ENCODE results near the gene SARM1. TPM values are rescaled to one million over a fixed set of nuclear protein-coding genes. Genes with fewer than 3 reads are reported as not detected.
"Not testable (repeated sequence)": the region's sequence is repeated elsewhere in the genome, so short reads cannot be mapped to it uniquely, and the experiment has no call there.

SARM1 gene
- total RNA-seq, 1 experiment from 2014 or later = 32.8 TPM

DNA sequence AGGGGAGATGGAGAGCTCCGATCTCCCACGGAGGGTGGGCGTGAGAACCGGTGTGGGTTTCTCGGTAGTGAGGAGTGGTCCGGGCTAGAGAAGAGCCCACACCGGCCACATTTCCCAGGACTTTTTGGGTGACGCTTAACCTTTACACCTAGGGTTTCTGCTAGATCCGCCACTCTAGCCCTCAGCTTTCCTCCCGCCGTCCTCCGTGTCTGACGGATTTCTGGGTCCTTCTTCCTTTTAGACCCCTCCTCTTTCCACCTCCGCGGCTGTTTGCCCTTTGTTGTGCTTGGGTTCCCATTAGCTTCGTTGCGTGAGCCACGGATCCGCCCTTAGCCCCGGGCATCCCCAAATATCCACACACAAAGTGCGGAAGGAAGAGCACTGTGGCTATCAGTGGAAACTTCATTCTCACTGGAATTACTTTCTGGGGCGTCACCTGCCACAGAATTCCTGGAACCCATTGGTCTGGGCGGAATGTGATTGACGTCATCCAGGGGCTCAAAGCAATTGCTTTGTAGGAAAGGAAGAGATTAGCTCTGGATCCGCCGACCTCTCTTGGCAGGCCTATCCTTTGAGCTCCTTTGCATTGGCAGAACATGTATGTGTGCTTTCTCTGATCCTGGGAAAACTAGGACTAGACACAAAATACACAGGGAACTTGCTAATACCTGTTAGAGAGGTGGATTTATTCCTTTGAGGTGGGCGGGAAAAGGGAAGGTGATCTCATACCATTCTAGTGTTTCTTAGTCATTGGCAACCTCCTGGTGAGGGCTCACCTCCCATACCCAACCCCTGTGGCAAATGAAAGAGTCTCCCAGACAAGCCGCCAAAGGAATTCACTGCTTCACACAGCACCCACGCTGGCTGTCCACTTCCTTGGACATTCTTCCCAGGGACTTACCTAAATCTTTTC, 35.3 kb upstream of the SARM1 start:
- no peaks in the 10 kb centered on the region for H3K9me3 ChIP-seq
- intact Hi-C loops (cut with micrococcal nuclease; ENCODE audit: unreplicated experiment) = loop anchor here (1.0 to 10.0 kb wide), 7 partner anchors 16 to 294 kb away; partner anchors contain the start of genes ALDOC, NLK, PIGS and POLDIP2
- peaks cover 27% of the 10 kb centered on the region for H3K4me1 ChIP-seq
- ChIA-PET CTCF (interaction anchor here (0.6 to 3.0 kb wide), 32 partner anchors 8 to 534 kb away, joined by 3 to 44 read pairs (median 5); partner anchors contain the start of genes PIGS, POLDIP2, SARM1 and TMEM97), POLR2A (interaction anchor here (0.5 to 3.0 kb wide), 40 partner anchors 8 to 627 kb away, joined by 3 to 139 read pairs (median 6); partner anchors contain the start of genes ALDOC, PHF12, POLDIP2 and RPL23A)
- TSS peak; percentile 48 for BruUV-seq (replicated peaks)
- TF ChIP-seq, protein P1, sequence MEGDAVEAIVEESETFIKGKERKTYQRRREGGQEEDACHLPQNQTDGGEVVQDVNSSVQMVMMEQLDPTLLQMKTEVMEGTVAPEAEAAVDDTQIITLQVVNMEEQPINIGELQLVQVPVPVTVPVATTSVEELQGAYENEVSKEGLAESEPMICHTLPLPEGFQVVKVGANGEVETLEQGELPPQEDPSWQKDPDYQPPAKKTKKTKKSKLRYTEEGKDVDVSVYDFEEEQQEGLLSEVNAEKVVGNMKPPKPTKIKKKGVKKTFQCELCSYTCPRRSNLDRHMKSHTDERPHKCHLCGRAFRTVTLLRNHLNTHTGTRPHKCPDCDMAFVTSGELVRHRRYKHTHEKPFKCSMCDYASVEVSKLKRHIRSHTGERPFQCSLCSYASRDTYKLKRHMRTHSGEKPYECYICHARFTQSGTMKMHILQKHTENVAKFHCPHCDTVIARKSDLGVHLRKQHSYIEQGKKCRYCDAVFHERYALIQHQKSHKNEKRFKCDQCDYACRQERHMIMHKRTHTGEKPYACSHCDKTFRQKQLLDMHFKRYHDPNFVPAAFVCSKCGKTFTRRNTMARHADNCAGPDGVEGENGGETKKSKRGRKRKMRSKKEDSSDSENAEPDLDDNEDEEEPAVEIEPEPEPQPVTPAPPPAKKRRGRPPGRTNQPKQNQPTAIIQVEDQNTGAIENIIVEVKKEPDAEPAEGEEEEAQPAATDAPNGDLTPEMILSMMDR (IDR thresholded peaks at IDR 0.05; ENCODE audit: insufficient read depth in 1 of 2, low read depth in 1 of 2, low read length in 1 of 2, severe bottlenecking in 1 of 2, unreplicated experiment in 1 of 2) = no peak
- Mint-ChIP-seq H3K4me1 (ENCODE audit: low read depth, unreplicated experiment) (peaks cover 33% of the 10 kb centered on the region), H3K9me3 (ENCODE audit: unreplicated experiment) (no peaks in the 10 kb centered on the region), H3K36me3 (ENCODE audit: insufficient read depth, unreplicated experiment) (peaks cover 77% of the 10 kb centered on the region), H3K27ac (ENCODE audit: unreplicated experiment) (peak overlapping the region; percentile 98), H3K4me3 (ENCODE audit: unreplicated experiment) (peak overlapping the region; percentile 97), H3K27me3 (ENCODE audit: insufficient read depth, unreplicated experiment) (no peaks in the 10 kb centered on the region)
- no peaks in the 10 kb centered on the region for H3K27me3 ChIP-seq (replicated peaks; ENCODE audit: control insufficient read depth, insufficient read depth, low read length)
- peak; percentile 94 to 97 for DNase-seq
- peaks cover 8% of the 10 kb centered on the region for H3K36me3 ChIP-seq (ENCODE audit: control insufficient read depth, insufficient read depth, low read length)
- peak overlapping the region; percentile 74 for H3K4me3 ChIP-seq (ENCODE audit: low read depth, low read length)

DNA sequence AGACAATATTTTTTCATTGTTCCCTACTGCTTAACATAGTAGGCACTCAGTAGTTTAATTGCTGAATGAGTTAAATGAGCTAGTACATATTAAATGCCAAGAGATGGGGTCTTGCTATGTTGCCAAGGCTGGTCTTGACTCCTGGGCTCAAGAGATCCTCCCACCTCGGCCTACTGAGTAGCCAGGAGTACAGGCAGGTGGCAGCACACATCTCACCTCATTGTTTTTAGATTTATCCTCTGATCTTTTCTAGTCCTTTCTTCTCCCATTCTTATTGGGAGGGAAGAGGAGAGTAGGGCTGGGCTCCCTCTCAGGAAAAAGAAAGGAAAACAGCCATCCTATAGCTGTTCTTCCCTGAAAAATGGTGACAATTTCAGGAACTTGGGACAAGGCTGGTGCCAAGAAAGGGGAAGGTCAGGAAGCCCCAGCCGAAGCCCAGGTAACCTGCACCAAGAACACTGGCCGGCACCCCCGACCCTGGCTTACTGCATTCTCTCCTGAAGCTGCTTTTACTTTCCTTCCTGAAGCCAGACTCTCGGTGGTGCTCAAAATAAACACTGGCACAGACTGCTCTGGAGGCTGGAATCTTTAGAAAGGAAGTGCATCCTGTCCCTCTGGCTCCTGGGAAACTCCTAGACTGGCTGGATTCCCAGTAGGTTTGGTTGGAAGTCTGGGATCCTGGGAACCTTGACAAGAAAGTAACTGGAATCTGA, 33.3 kb upstream of the SARM1 start:
- CTCF ChIA-PET = no interaction called here
- peaks cover 21% of the 10 kb centered on the region for H3K4me1 ChIP-seq
- no peak for DNase-seq
- H3K27me3 ChIP-seq (replicated peaks; ENCODE audit: control insufficient read depth, insufficient read depth, low read length) = no peaks in the 10 kb centered on the region
- intact Hi-C loops (cut with micrococcal nuclease; ENCODE audit: unreplicated experiment) = loop anchor here (5.0 to 10.0 kb wide), 2 partner anchors 237 to 296 kb away; partner anchors contain the start of genes ALDOC, NLK and PIGS
- Mint-ChIP-seq H3K36me3 (ENCODE audit: insufficient read depth, unreplicated experiment) (peaks cover 83% of the 10 kb centered on the region), H3K4me1 (ENCODE audit: low read depth, unreplicated experiment) (peaks cover 27% of the 10 kb centered on the region), H3K4me3 (ENCODE audit: unreplicated experiment) (peak overlapping the region; percentile 97), H3K27ac (ENCODE audit: unreplicated experiment) (peak overlapping the region; percentile 98), H3K9me3 (ENCODE audit: unreplicated experiment) (no peaks in the 10 kb centered on the region), H3K27me3 (ENCODE audit: insufficient read depth, unreplicated experiment) (no peaks in the 10 kb centered on the region)
- no peaks in the 10 kb centered on the region for H3K9me3 ChIP-seq
- peaks cover 12% of the 10 kb centered on the region for H3K36me3 ChIP-seq (ENCODE audit: control insufficient read depth, insufficient read depth, low read length)
- POLR2A ChIA-PET = no interaction called here
- H3K4me3 ChIP-seq (ENCODE audit: low read depth, low read length) = no peak overlapping the region
- TF ChIP-seq, protein P1 (IDR thresholded peaks at IDR 0.05; ENCODE audit: insufficient read depth in 1 of 2, low read depth in 1 of 2, low read length in 1 of 2, severe bottlenecking in 1 of 2, unreplicated experiment in 1 of 2) = peak in 1 of 2 experiments; percentile 29
- no TSS peak for BruUV-seq (replicated peaks)

DNA sequence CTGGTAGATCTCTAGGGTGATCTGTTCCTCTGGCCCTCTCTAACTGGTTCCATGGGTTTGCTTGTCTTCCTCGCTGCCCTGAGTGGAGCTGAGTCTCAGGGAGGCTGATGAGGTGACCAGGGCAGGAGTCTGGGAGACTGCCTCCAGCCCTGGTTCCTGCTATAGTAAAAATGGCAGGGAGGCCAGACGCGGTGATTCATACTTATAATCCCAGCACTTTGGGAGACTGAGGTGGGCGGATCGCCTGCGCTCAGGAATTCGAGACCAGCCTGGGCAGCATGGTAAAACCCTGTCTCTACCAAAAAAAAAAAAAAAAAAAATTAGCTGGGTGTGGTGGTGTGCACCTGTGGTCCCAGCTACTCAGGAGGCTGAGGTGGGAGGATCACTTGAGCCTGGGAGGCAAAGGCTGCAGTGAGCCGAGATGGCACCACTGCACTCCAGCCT, 32.7 kb upstream of the SARM1 start:
- H3K4me3 ChIP-seq (ENCODE audit: low read depth, low read length); BruUV-seq (replicated peaks); DNase-seq; H3K9me3 Mint-ChIP-seq (ENCODE audit: unreplicated experiment); H3K9me3 ChIP-seq; H3K4me3 Mint-ChIP-seq (ENCODE audit: unreplicated experiment); H3K27me3 ChIP-seq (replicated peaks; ENCODE audit: control insufficient read depth, insufficient read depth, low read length); CTCF ChIA-PET; H3K27me3 Mint-ChIP-seq (ENCODE audit: insufficient read depth, unreplicated experiment): not testable (repeated sequence)
- Histone ChIP-seq H3K36me3 (ENCODE audit: control insufficient read depth, insufficient read depth, low read length) (peaks cover 12% of the 10 kb centered on the region), H3K4me1 (peaks cover 21% of the 10 kb centered on the region)
- Mint-ChIP-seq H3K36me3 (ENCODE audit: insufficient read depth, unreplicated experiment) (peaks cover 82% of the 10 kb centered on the region), H3K4me1 (ENCODE audit: low read depth, unreplicated experiment) (peaks cover 25% of the 10 kb centered on the region), H3K27ac (ENCODE audit: unreplicated experiment) (peak overlapping the region; percentile 15)
- POLR2A ChIA-PET = interaction anchor here (0.6 kb wide), 3 partner anchors 23 to 59 kb away, joined by 3 to 5 read pairs (median 3); no protein-coding TSS in a partner anchor
- intact Hi-C loops (cut with micrococcal nuclease; ENCODE audit: unreplicated experiment) = loop anchor here (5.0 to 10.0 kb wide), 2 partner anchors 236 to 296 kb away; partner anchors contain the start of genes ALDOC, NLK and PIGS
